Measurements from ENCODE around the gene RPL13. TPM values are rescaled to one million over a fixed set of nuclear protein-coding genes. Genes with fewer than 3 reads are reported as not detected.

RPL13 gene
- total RNA-seq: 2,712 and 3,948 TPM in 2 replicates

GRCh38 chr16:89560378-89561141 is at the start of gene RPL13:
Gene RPL13, plus strand, starts transcription at chr16:89560682. Its CDS starts 278 bp downstream, at chr16:89560960.

DNA sequence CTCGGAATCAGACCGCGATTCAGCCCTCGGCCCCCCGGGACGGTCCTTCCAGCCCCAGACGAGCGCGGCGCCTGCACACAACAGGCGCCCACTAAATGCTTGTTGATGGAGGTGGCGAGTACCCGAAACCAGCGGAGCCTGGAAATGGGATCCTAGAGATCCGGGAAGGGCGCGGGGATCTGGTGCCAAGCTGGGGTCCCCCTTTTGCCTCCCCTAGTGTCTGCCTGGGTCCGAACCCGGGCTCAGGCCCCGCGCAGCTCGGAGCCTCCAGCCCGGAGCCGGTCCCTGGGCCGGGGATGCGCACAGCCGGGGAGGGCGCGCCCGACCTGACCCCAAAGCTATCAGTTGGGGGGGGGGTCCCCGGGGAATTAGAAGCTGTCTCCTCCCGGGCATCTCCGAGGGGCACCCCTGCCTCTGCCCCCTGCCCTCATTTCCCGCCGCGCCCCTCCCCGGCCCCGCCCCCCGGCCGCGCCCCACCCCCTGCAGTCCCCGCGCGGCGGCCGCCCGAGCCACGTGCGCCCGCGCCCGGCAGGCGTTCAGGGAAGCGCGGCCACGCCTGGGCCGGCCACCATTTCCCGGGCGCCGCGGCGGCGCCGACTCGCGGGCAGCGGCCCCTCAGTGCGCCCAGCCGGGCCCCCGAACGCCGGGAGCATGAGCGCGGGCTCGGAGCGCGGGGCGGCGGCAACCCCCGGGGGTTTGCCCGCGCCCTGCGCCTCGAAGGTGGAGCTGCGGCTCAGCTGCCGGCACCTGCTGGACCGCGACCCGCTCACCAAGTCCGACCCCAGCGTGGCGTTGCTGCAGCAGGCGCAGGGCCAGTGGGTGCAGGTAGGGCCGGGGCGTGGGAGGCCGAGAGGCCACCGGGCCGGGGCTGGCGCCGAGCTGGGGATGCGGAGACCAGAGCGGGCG is 15.0 kb downstream of the RPL13 start, which contains the start of gene CPNE7:
Gene CPNE7, plus strand, starts transcription at position 512 of the 906 bp plus-strand sequence. Its CDS starts 140 bp downstream, at position 652.

DNA sequence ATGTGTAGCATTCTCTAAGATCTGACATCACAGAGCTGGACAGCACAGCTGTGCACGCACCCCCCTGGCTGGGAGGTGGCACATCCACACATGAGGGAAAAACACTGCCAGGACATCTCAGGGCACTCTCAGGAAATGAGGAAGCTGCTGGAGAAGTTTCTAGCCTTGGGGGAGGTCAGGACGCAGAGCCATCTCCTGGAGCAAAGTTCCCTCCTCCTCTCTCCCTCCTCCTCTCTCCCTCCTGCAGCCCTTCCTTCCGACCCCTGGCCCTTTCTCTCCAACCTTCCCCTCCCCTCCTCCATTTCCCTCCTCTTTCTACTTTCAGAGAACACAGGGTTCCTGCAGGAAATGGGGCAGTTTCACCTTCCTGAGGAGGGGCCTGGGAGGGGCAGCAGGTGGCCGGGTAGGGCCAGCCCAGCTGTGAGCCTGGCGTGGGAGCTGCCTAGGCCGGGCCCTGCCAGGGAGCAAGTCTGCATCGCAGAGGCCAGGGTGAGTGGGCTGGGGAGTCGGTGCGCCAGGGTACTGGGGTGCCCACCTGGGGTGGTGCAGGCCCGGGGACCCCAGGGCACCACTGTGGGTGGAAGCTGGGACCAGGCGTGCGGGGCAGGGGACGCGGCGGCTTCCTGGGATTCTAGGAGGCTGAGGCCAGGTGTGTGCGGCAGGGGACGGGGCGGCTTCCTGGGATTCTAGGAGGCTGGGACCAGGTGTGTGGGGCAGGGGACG is 52.9 kb downstream of the RPL13 start, which contains the start of gene DPEP1:
Gene DPEP1, plus strand, starts transcription at position 412 of the 723 bp plus-strand sequence. CDS start 16,769 bp downstream, outside the sequence.

Other genes with a start within 250 kb of the RPL13 start
- 49.6 and 55.0 TPM in 2 replicates for gene ANKRD11, start 70.1 kb upstream of the RPL13 start, total RNA-seq
- 124 and 126 TPM in 2 replicates for gene SPG7, start 52.3 kb upstream of the RPL13 start, total RNA-seq
- 9.2 and 30.4 TPM in 2 replicates for gene CPNE7, start 15.1 kb downstream of the RPL13 start, total RNA-seq
- gene DPEP1, start 53.0 kb downstream of the RPL13 start, total RNA-seq: under 0.01 and 0.26 TPM in 2 replicates
- 89.5 and 101 TPM in 2 replicates for gene CHMP1A, start 97.0 kb downstream of the RPL13 start, total RNA-seq
- 2.5 and 2.7 TPM in 2 replicates for gene SPATA33, start 97.2 kb downstream of the RPL13 start, total RNA-seq
- 28.9 and 34.5 TPM in 2 replicates for gene CDK10, start 126.0 kb downstream of the RPL13 start, total RNA-seq
- 5.0 and 6.4 TPM in 2 replicates for gene SPATA2L, start 141.0 kb downstream of the RPL13 start, total RNA-seq
- 8.0 and 9.0 TPM in 2 replicates for gene VPS9D1, start 160.2 kb downstream of the RPL13 start, total RNA-seq
- gene ZNF276, start 160.9 kb downstream of the RPL13 start, total RNA-seq: 7.4 and 9.8 TPM in 2 replicates

Data from bronchial smooth muscle cell (primary cell).